ENCODE measurements around the gene DNAAF5.

GRCh38 chr7:826230-826917 lies 99.9 kb downstream of the DNAAF5 start:
- no peak for TF ChIP-seq POLR2A (IDR thresholded peaks at IDR 0.05; ENCODE audit: low read length)
- no peak for TF ChIP-seq GATA1 (IDR thresholded peaks at IDR 0.05; ENCODE audit: low read depth, low read length)
